Measurements from ENCODE around the gene GABRB2. TPM values are rescaled to one million over a fixed set of nuclear protein-coding genes. Genes with fewer than 3 reads are reported as not detected.

The GABRB2 gene
- total and polyA plus RNA-seq, 4 donors = 0.08 TPM; not detected in 3

DNA sequence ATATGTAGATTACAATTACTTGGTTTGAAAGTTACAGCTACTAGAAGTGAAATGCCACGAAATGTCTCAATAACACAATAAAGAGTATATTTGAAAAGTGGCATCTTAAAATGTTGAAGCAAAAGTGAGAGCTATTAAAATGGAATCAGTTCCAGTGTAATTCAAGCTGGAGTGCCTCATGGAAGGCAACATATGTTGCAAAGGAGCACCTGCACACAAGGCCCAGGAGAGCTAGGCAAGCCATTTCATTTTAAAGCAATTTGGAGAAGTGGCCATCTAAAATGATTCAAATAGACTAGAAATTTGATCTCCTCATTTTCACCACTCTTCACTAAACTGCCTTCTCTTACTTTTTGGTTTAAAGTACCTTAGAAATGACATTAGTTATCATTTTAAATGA, 167.8 kb downstream of the GABRB2 start:
- Histone ChIP-seq H3K36me3 (ENCODE audit: control insufficient read depth in 4 of 4, insufficient read depth in 3 of 4, low read depth in 1 of 4, low read length in 3 of 4) (no peaks in the 10 kb centered on the region), H3K27ac (ENCODE audit: low read depth in 1 of 2, low read length in 2 of 2) (no peak overlapping the region), H3K9ac (ENCODE audit: low read depth in 1 of 2, low read length in 2 of 2) (no peak overlapping the region), H3K27me3 (ENCODE audit: control insufficient read depth in 4 of 4, insufficient read depth in 4 of 4, low read length in 3 of 4) (peaks cover 0 to 3% (median 0%) of the 10 kb centered on the region in 4 donors), H3K9me3 (ENCODE audit: control insufficient read depth in 4 of 4, low read length in 3 of 4) (no peaks in the 10 kb centered on the region), H3K4me3 (ENCODE audit: low read depth in 1 of 3, low read length in 3 of 3) (no peak overlapping the region), H3K4me1 (ENCODE audit: control insufficient read depth in 4 of 4, insufficient read depth in 4 of 4, low read length in 3 of 4) (no peaks in the 10 kb centered on the region)
- no peak for TF ChIP-seq YY1 (IDR thresholded peaks at IDR 0.05)
- TF ChIP-seq RAD21 (IDR thresholded peaks at IDR 0.05) = no peak
- TF ChIP-seq GABPA (IDR thresholded peaks at IDR 0.05 in 1 of 2, conservative IDR thresholded peaks at IDR 0.05 in 1 of 2) = no peak
- TF ChIP-seq, protein P1, sequence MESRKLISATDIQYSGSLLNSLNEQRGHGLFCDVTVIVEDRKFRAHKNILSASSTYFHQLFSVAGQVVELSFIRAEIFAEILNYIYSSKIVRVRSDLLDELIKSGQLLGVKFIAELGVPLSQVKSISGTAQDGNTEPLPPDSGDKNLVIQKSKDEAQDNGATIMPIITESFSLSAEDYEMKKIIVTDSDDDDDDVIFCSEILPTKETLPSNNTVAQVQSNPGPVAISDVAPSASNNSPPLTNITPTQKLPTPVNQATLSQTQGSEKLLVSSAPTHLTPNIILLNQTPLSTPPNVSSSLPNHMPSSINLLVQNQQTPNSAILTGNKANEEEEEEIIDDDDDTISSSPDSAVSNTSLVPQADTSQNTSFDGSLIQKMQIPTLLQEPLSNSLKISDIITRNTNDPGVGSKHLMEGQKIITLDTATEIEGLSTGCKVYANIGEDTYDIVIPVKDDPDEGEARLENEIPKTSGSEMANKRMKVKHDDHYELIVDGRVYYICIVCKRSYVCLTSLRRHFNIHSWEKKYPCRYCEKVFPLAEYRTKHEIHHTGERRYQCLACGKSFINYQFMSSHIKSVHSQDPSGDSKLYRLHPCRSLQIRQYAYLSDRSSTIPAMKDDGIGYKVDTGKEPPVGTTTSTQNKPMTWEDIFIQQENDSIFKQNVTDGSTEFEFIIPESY (IDR thresholded peaks at IDR 0.05) = no peak
- no peak for TF ChIP-seq HNF4G (IDR thresholded peaks at IDR 0.05)
- no peak for TF ChIP-seq NR2F2 (IDR thresholded peaks at IDR 0.05)
- no peak for TF ChIP-seq FOXA1 (IDR thresholded peaks at IDR 0.05)
- TF ChIP-seq, protein P2, sequence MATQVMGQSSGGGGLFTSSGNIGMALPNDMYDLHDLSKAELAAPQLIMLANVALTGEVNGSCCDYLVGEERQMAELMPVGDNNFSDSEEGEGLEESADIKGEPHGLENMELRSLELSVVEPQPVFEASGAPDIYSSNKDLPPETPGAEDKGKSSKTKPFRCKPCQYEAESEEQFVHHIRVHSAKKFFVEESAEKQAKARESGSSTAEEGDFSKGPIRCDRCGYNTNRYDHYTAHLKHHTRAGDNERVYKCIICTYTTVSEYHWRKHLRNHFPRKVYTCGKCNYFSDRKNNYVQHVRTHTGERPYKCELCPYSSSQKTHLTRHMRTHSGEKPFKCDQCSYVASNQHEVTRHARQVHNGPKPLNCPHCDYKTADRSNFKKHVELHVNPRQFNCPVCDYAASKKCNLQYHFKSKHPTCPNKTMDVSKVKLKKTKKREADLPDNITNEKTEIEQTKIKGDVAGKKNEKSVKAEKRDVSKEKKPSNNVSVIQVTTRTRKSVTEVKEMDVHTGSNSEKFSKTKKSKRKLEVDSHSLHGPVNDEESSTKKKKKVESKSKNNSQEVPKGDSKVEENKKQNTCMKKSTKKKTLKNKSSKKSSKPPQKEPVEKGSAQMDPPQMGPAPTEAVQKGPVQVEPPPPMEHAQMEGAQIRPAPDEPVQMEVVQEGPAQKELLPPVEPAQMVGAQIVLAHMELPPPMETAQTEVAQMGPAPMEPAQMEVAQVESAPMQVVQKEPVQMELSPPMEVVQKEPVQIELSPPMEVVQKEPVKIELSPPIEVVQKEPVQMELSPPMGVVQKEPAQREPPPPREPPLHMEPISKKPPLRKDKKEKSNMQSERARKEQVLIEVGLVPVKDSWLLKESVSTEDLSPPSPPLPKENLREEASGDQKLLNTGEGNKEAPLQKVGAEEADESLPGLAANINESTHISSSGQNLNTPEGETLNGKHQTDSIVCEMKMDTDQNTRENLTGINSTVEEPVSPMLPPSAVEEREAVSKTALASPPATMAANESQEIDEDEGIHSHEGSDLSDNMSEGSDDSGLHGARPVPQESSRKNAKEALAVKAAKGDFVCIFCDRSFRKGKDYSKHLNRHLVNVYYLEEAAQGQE (IDR thresholded peaks at IDR 0.05) = no peak
- no peak for TF ChIP-seq HNF4A (conservative IDR thresholded peaks at IDR 0.05)
- TF ChIP-seq, protein P3, sequence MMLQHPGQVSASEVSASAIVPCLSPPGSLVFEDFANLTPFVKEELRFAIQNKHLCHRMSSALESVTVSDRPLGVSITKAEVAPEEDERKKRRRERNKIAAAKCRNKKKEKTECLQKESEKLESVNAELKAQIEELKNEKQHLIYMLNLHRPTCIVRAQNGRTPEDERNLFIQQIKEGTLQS (IDR thresholded peaks at IDR 0.05) = no peak
- TF ChIP-seq, protein P4, sequence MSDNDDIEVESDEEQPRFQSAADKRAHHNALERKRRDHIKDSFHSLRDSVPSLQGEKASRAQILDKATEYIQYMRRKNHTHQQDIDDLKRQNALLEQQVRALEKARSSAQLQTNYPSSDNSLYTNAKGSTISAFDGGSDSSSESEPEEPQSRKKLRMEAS (IDR thresholded peaks at IDR 0.05) = no peak
- TF ChIP-seq EGR1 (IDR thresholded peaks at IDR 0.05; ENCODE audit: low read depth in 2 of 2) = no peak
- TF ChIP-seq, protein P5, sequence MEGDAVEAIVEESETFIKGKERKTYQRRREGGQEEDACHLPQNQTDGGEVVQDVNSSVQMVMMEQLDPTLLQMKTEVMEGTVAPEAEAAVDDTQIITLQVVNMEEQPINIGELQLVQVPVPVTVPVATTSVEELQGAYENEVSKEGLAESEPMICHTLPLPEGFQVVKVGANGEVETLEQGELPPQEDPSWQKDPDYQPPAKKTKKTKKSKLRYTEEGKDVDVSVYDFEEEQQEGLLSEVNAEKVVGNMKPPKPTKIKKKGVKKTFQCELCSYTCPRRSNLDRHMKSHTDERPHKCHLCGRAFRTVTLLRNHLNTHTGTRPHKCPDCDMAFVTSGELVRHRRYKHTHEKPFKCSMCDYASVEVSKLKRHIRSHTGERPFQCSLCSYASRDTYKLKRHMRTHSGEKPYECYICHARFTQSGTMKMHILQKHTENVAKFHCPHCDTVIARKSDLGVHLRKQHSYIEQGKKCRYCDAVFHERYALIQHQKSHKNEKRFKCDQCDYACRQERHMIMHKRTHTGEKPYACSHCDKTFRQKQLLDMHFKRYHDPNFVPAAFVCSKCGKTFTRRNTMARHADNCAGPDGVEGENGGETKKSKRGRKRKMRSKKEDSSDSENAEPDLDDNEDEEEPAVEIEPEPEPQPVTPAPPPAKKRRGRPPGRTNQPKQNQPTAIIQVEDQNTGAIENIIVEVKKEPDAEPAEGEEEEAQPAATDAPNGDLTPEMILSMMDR (IDR thresholded peaks at IDR 0.05; ENCODE audit: low read depth, low read length, missing input control) = no peak
- TF ChIP-seq SP1 (IDR thresholded peaks at IDR 0.05) = no peak
- no peak for TF ChIP-seq JUND (IDR thresholded peaks at IDR 0.05)
- TF ChIP-seq RXRA (IDR thresholded peaks at IDR 0.05) = no peak
- TF ChIP-seq FOXA2 (IDR thresholded peaks at IDR 0.05) = no peak
- no peak for TF ChIP-seq TAF1 (conservative IDR thresholded peaks at IDR 0.05)
- 63% methylated on average over 1 of the region's 1 CpG for WGBS
- DNase-seq (ENCODE audit: low spot score) = no peak

Measured in liver (tissue), 9 donors.